Kidney (tissue), 14 donors: ENCODE measurements around the gene PRCC. TPM values are rescaled to one million over a fixed set of nuclear protein-coding genes. Genes with fewer than 3 reads are reported as not detected.

Experiments
- DNase-seq, 5 donors: peaks; one replicate each; pipeline ENCODE4 v3.0.0-alpha.2; 2013 to 2020
- FAIRE-seq: peaks from 2 replicates; lab custom pipeline; 2012; peaks lifted over from hg19 to GRCh38; lab: Jason Lieb, UNC
- H3K27ac ChIP-seq, 2 donors: one replicate each; pipeline ENCODE4 v1.7.0; 2013; ENCODE audit warnings: low read depth in 2 of 2, low read length in 2 of 2, inconsistent platforms in 1 of 2
- H3K27me3 ChIP-seq: one replicate; pipeline ENCODE4 v1.7.1; 2013; ENCODE audit warnings: low read length, inconsistent platforms; ENCODE audit not compliant: control insufficient read depth, insufficient read depth
- H3K36me3 ChIP-seq, 3 donors: one replicate each; pipeline versions ENCODE4 v1.7.0 to v1.7.1; 2013; ENCODE audit warnings: low read length in 3 of 3, control low read depth in 1 of 3, inconsistent platforms in 1 of 3; ENCODE audit not compliant: insufficient read depth in 3 of 3, control insufficient read depth in 2 of 3
- H3K4me1 ChIP-seq, 3 donors: one replicate each; pipeline versions ENCODE4 v1.7.0 to v1.7.1; 2013; ENCODE audit warnings: low read length in 3 of 3, inconsistent platforms in 1 of 3, low read depth in 1 of 3; ENCODE audit not compliant: control insufficient read depth in 2 of 3, insufficient read depth in 2 of 3
- H3K4me3 ChIP-seq, 3 donors: one replicate each; pipeline versions ENCODE4 v1.7.0 to v1.8.1; 2013; ENCODE audit warnings: low read length in 3 of 3, control low read depth in 1 of 3, inconsistent platforms in 1 of 3
- H3K9ac ChIP-seq, 3 donors: one replicate each; pipeline versions ENCODE4 v1.7.0 to v1.7.1; 2013; ENCODE audit warnings: low read length in 3 of 3, control low read depth in 1 of 3, inconsistent platforms in 1 of 3
- H3K9me3 ChIP-seq, 3 donors: one replicate each; pipeline versions ENCODE4 v1.7.0 to v1.7.1; 2013; ENCODE audit warnings: low read length in 3 of 3, control low read depth in 1 of 3, inconsistent platforms in 1 of 3; ENCODE audit not compliant: control insufficient read depth in 2 of 3, insufficient read depth in 1 of 3
- CTCF ChIP-seq: IDR thresholded peaks from 3 replicates; pipeline ENCODE4 v1.5.1; 2012; ENCODE audit warnings: mild to moderate bottlenecking, moderate library complexity, borderline replicate concordance; ENCODE audit not compliant: insufficient read depth; ENCODE audit errors: extremely low read depth
- intact Hi-C: fragments of 100-400 bp; cut with DNase I; formaldehyde crosslinking; loops from one replicate; pipeline ENCODE4 v1.11.1; 2022
- polyA plus RNA-seq: library from polyadenylated mRNA; stranded (reverse); fragments of 350-450 nt; fragmentation: Illumina TruSeq; extraction: RNeasy Lipid Tissue Mini Kit (QIAGEN cat#74804); gene quantifications from one replicate; pipeline ENCODE4 v1.2.3, GENCODE V29; 2014; ENCODE audit warnings: low read depth, low replicate concordance; ENCODE audit not compliant: insufficient read depth
- total RNA-seq: library from RNA; stranded (reverse); fragmentation: NEBNext Ultra II Directional; extraction: Animal tissue kit (Norgen Biotek cat#: 25700); gene quantifications from one replicate; pipeline ENCODE4 v1.2.1, GENCODE V29; 2021
- donor health status: control.
- donor health status: control.
- donor health status: control.
- donor health status: control.
- donor health status: control.
- donor health status: DM: yes; HTN: yes; CAD: no.
- donor health status: Normal renal cell carcinoma (clear cell type).

PRCC gene
- total and polyA plus RNA-seq, 2 donors from 2014 or later = 50.5 to 52.8 TPM

DNA sequence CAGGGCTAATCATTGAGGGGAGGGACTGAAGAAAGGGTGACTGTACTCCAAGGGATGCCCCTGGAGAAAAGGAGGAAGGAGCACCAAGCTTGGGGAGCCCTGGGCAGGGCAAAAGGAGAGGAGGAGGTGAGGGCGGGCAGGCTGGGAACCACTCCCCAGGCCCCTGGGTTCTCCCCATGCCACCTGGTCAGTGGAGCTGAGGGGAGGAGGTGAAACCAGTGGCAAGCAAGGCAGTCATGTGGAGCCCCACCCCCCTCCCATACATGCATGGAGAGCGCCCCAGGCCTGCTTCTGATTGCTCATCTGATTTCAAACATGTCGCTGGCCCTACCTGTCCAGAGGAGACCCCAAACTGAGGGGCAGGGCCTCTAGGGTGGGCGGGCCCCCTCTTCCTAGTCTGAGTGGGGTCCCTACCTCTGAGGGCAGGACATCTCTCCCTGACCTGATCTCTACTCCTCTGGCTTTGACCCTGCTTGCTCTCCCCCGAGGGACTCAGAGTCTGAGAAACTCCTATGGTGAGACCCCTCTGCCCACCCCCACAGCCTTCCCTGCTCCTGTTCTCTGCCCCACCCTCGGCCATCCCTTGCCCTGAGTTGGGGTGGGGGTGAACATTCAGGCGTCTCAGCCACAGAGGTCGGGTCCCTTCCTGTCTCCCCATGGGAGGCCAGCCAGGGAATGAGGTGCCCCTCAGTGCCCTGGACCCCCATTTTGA, 73.0 kb downstream of the PRCC start:
- intact Hi-C loops = no loop called here
- no peak for FAIRE-seq
- H3K4me3 ChIP-seq = no peak overlapping the region
- H3K27ac ChIP-seq = no peak overlapping the region
- H3K9ac ChIP-seq = no peak overlapping the region
- peaks cover 0 to 5% (median 0%) of the 10 kb centered on the region in 3 donors for H3K4me1 ChIP-seq
- H3K27me3 ChIP-seq = peaks cover 16% of the 10 kb centered on the region
- no peaks in the 10 kb centered on the region for H3K9me3 ChIP-seq
- H3K36me3 ChIP-seq = no peaks in the 10 kb centered on the region
- no peak for TF ChIP-seq CTCF
- peak in 2 of 5 donors; percentile 46 to 52 for DNase-seq

- H3K4me3 ChIP-seq = no peak overlapping the region
- H3K9ac ChIP-seq = no peak overlapping the region
- no peaks in the 10 kb centered on the region for H3K9me3 ChIP-seq
- H3K36me3 ChIP-seq = no peaks in the 10 kb centered on the region
- H3K4me1 ChIP-seq = peaks cover 0 to 5% (median 0%) of the 10 kb centered on the region in 3 donors
- TF ChIP-seq CTCF = no peak
- FAIRE-seq (no peak), DNase-seq (no peak)
- no peak overlapping the region for H3K27ac ChIP-seq
- peaks cover 16% of the 10 kb centered on the region for H3K27me3 ChIP-seq
- intact Hi-C loops = no loop called here
These were observed 73.6 kb downstream of the PRCC start for GRCh38 chr1:156840898-156841279.

DNA sequence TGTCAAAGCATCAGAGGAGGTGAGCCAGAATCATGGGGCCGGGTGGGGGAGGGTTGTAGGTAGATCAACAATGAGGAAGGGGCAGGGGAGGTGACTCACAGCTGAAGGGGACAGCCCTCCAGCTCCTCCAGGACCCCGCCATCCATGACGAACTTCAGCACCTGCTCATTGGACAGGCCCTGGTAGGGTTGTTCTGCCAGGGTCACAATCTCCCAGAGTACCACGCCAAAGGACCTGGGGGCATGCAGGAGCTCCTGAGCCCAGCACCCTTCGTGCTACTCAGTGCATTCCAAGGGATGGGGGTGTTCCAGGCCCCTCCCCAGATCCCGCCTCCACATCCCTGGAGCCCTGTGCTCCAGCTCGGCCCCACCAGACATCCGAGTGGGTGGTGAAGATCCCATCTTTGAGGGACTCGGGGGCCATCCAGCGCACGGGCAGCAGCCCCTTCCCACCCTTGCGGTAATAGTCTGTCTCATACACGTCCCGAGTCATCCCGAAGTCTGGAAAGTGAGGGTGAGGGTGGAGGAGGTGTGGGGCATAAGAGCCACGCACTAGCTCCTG, 74.0 kb downstream of the PRCC start:
- no peaks in the 10 kb centered on the region for H3K36me3 ChIP-seq
- TF ChIP-seq CTCF = no peak
- no peak overlapping the region for H3K4me3 ChIP-seq
- H3K27ac ChIP-seq = no peak overlapping the region
- peaks cover 0 to 5% (median 0%) of the 10 kb centered on the region in 3 donors for H3K4me1 ChIP-seq
- H3K27me3 ChIP-seq = peaks cover 16% of the 10 kb centered on the region
- H3K9ac ChIP-seq = no peak overlapping the region
- DNase-seq (peak; percentile 23 to 75 (median 68)), FAIRE-seq (no peak)
- H3K9me3 ChIP-seq = no peaks in the 10 kb centered on the region
- intact Hi-C loops = no loop called here
